NCI-H1694 treated with DMSO at 0.1 percent for 48 hours (cell line): ENCODE measurements around the gene ZNF396.

Experiments used
- DNase-seq: peaks from one replicate; lab custom pipeline; 2025; lab: John Stamatoyannopoulos, UW

The ZNF396 gene

GRCh38 chr18:35335866-35336265 lies 41.3 kb downstream of the ZNF396 start:
- DNase-seq, result no peak

GRCh38 chr18:35334821-35335220 lies 42.3 kb downstream of the ZNF396 start:
- DNase-seq, result no peak

GRCh38 chr18:35334212-35334611 lies 42.9 kb downstream of the ZNF396 start:
- DNase-seq, result no peak

- no peak for DNase-seq
These were observed 45.6 kb downstream of the ZNF396 start for GRCh38 chr18:35331367-35332087.

- no peak for DNase-seq
These were observed 48.3 kb downstream of the ZNF396 start for GRCh38 chr18:35328868-35329267.

GRCh38 chr18:35326695-35327387 lies 50.3 kb downstream of the ZNF396 start:
- no peak for DNase-seq

GRCh38 chr18:35324926-35325655 lies 52.0 kb downstream of the ZNF396 start:
- no peak for DNase-seq

- no peak for DNase-seq
These were observed 54.4 kb downstream of the ZNF396 start for GRCh38 chr18:35322486-35323458.
